NT2/D1 (cell line): ENCODE measurements around the gene KRTAP1-1.

Source experiments
- DNase-seq: peaks from one replicate; pipeline ENCODE4 v3.0.0-alpha.2; 2011; ENCODE audit warnings: low read depth, low spot score
- H3K27me3 ChIP-seq: 2 replicates; pipeline ENCODE4 v1.6.0; 2011; ENCODE audit warnings: mild to moderate bottlenecking; ENCODE audit not compliant: insufficient read length, insufficient read depth
- H3K36me3 ChIP-seq: 2 replicates; pipeline ENCODE4 v1.6.1; 2011; ENCODE audit warnings: mild to moderate bottlenecking, low read length, mixed read lengths; ENCODE audit not compliant: insufficient read depth, insufficient read length
- H3K4me1 ChIP-seq: 2 replicates; pipeline ENCODE4 v1.5.1; 2011; ENCODE audit not compliant: insufficient read depth, insufficient read length
- H3K4me3 ChIP-seq: 2 replicates; pipeline ENCODE4 v1.5.1; 2011; ENCODE audit warnings: low read depth; ENCODE audit not compliant: insufficient read length
- H3K9ac ChIP-seq: 2 replicates; pipeline ENCODE4 v1.6.0; 2011; ENCODE audit warnings: low read depth; ENCODE audit not compliant: insufficient read length
- H3K9me3 ChIP-seq: 2 replicates; pipeline ENCODE4 v1.5.1; 2011; ENCODE audit warnings: mild to moderate bottlenecking, low read length; ENCODE audit not compliant: insufficient read depth
- SUZ12 ChIP-seq: IDR thresholded peaks from 2 replicates; pipeline ENCODE4 v1.6.1; 2011; ENCODE audit not compliant: insufficient read length, insufficient read depth; ENCODE audit errors: extremely low read depth
- YY1 ChIP-seq: IDR thresholded peaks from 2 replicates; pipeline ENCODE4 v1.6.1; 2011; ENCODE audit not compliant: insufficient read length, insufficient read depth
- ZNF274 ChIP-seq: IDR thresholded peaks from 2 replicates; pipeline ENCODE4 v1.6.1; 2011; ENCODE audit warnings: mild to moderate bottlenecking, low read depth, low read length

Gene KRTAP1-1

GRCh38 chr17:41015454-41015853 lies 25.8 kb downstream of the KRTAP1-1 start:
- no peak overlapping the region for H3K9ac ChIP-seq
- no peaks in the 10 kb centered on the region for H3K27me3 ChIP-seq
- H3K4me1 ChIP-seq, result no peaks in the 10 kb centered on the region
- TF ChIP-seq SUZ12, result no peak
- TF ChIP-seq YY1, result no peak
- TF ChIP-seq ZNF274, result no peak
- H3K9me3 ChIP-seq, result no peaks in the 10 kb centered on the region
- no peak overlapping the region for H3K4me3 ChIP-seq
- no peak for DNase-seq
- H3K36me3 ChIP-seq, result no peaks in the 10 kb centered on the region

- peaks cover 3% of the 10 kb centered on the region for H3K4me1 ChIP-seq
- no peak overlapping the region for H3K9ac ChIP-seq
- no peak for DNase-seq
- H3K9me3 ChIP-seq, result no peaks in the 10 kb centered on the region
- no peaks in the 10 kb centered on the region for H3K36me3 ChIP-seq
- no peak for TF ChIP-seq ZNF274
- TF ChIP-seq YY1, result no peak
- no peak for TF ChIP-seq SUZ12
- no peaks in the 10 kb centered on the region for H3K27me3 ChIP-seq
- H3K4me3 ChIP-seq, result no peak overlapping the region
Observed at GRCh38 chr17:41013606-41014005, 27.6 kb downstream of the KRTAP1-1 start.

GRCh38 chr17:41013181-41013580 lies 28.1 kb downstream of the KRTAP1-1 start:
- Histone ChIP-seq H3K4me3 (no peak overlapping the region), H3K4me1 (peaks cover 4% of the 10 kb centered on the region), H3K27me3 (no peaks in the 10 kb centered on the region), H3K36me3 (no peaks in the 10 kb centered on the region), H3K9me3 (no peaks in the 10 kb centered on the region), H3K9ac (no peak overlapping the region)
- no peak for TF ChIP-seq SUZ12
- no peak for TF ChIP-seq YY1
- TF ChIP-seq ZNF274, result no peak
- no peak for DNase-seq

GRCh38 chr17:41012326-41013120 lies 28.7 kb downstream of the KRTAP1-1 start:
- peaks cover 4% of the 10 kb centered on the region for H3K4me1 ChIP-seq
- H3K27me3 ChIP-seq, result no peaks in the 10 kb centered on the region
- H3K9ac ChIP-seq, result no peak overlapping the region
- DNase-seq, result no peak
- TF ChIP-seq ZNF274 (no peak), YY1 (no peak), SUZ12 (no peak)
- no peaks in the 10 kb centered on the region for H3K9me3 ChIP-seq
- no peak overlapping the region for H3K4me3 ChIP-seq
- no peaks in the 10 kb centered on the region for H3K36me3 ChIP-seq

- no peak for DNase-seq
- H3K4me1 ChIP-seq, result peaks cover 4% of the 10 kb centered on the region
- H3K36me3 ChIP-seq, result no peaks in the 10 kb centered on the region
- no peaks in the 10 kb centered on the region for H3K9me3 ChIP-seq
- H3K4me3 ChIP-seq, result no peak overlapping the region
- H3K27me3 ChIP-seq, result no peaks in the 10 kb centered on the region
- no peak overlapping the region for H3K9ac ChIP-seq
- TF ChIP-seq SUZ12 (no peak), ZNF274 (no peak), YY1 (no peak)
Observed at GRCh38 chr17:41010441-41010840, 30.8 kb downstream of the KRTAP1-1 start.

GRCh38 chr17:41009936-41010335 lies 31.3 kb downstream of the KRTAP1-1 start:
- H3K27me3 ChIP-seq, result no peaks in the 10 kb centered on the region
- DNase-seq, result no peak
- peaks cover 4% of the 10 kb centered on the region for H3K4me1 ChIP-seq
- H3K36me3 ChIP-seq, result no peaks in the 10 kb centered on the region
- TF ChIP-seq SUZ12 (no peak), ZNF274 (no peak), YY1 (no peak)
- no peaks in the 10 kb centered on the region for H3K9me3 ChIP-seq
- no peak overlapping the region for H3K9ac ChIP-seq
- no peak overlapping the region for H3K4me3 ChIP-seq

GRCh38 chr17:41009301-41009760 lies 31.9 kb downstream of the KRTAP1-1 start:
- Histone ChIP-seq H3K9ac (no peak overlapping the region), H3K4me3 (no peak overlapping the region), H3K27me3 (no peaks in the 10 kb centered on the region), H3K36me3 (no peaks in the 10 kb centered on the region), H3K4me1 (peaks cover 4% of the 10 kb centered on the region), H3K9me3 (no peaks in the 10 kb centered on the region)
- TF ChIP-seq YY1, result no peak
- no peak for TF ChIP-seq ZNF274
- TF ChIP-seq SUZ12, result no peak
- peak; percentile 18 for DNase-seq
